Measurements from ENCODE around the gene HPX.

The HPX gene

GRCh38 chr11:6440906-6441358, at the start of gene HPX:
Gene HPX, minus strand, starts transcription at chr11:6440987. Its CDS starts 24 bp downstream, at chr11:6440963.
- no peak for DNase-seq (ENCODE audit: low spot score)

- DNase-seq (ENCODE audit: low spot score) = no peak
Observed at GRCh38 chr11:6489306-6489705, 48.5 kb upstream of the HPX start.

DNA sequence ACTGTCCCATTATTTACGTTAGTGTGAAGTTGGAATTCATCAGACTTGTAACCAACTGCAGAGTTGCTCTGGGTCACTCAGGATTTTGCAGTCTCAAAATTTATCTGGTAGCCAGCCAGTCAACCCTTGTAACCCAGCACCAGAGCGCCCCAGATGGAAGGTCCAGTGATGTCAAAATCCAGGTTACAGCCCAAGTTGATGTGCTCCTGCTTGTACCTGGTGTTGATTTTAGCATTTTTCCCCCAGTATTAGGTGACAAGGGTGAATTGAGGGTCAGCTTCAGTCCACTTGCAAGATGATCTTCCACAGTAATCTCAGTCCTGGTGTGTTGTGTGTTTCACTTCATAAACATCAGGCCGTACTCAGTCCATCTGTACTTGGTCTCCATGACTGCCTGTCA, 48.0 kb upstream of the HPX start:
- no peak for DNase-seq (ENCODE audit: low spot score)

DNA sequence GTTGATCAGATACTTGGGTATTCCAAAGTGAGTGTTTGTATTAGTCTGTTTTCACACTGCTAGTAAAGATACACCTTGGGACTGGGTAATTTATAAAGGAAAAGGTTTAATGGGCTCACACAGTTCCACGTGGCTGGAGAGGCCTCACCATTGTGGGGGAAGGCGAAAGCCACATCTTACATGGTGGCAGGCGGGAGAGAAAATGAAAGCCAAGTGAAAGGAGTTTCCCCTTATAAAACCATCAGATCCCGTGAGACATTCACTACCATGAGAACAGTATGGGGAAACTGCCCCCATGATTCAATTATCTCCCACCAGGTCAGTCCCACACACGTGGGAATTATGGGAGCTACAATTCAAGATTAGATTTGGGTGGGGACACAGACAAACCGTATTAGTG, 47.6 kb upstream of the HPX start:
- no peak for DNase-seq (ENCODE audit: low spot score)

GRCh38 chr11:6486938-6487337, 46.2 kb upstream of the HPX start:
- no peak for DNase-seq (ENCODE audit: low spot score)

DNA sequence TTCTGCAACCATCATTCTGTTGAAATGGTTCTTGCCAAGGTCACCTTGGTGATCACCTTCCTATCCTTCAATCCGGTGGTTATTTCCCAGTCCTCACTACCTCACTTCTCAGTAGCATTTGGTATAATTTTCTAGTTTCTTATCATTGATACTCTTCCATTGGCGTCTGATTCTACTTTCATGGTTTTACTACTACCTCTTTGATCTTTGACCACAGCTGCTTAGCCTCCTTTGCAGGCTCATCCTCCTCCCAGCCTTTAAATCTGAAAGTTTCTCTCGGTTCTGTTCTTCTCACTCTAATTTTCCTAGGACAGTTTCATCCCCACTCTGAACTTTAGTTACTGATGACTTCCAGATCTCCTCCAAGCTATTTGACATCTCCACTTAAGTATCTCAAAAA, 45.5 kb upstream of the HPX start:
- no peak for DNase-seq (ENCODE audit: low spot score)

DNA sequence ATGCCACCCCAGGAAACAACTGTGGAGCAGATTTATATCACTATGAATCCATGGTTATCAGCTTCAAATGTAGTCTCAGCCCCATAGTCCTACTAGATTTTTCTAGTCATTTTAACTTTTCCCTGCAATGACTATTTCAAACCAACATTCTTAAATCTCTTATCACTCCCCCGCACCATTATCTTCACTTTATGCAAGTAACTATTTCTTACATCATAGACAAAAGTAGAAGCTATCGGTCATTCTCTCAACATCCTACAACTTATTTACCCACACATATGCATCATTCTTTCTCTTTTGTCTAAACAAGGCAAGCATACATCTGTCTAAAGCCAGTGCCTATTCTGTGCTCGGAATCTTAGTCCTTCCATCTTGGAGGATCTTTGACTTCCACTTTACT, 44.9 kb upstream of the HPX start:
- DNase-seq (ENCODE audit: low spot score) = no peak

DNA sequence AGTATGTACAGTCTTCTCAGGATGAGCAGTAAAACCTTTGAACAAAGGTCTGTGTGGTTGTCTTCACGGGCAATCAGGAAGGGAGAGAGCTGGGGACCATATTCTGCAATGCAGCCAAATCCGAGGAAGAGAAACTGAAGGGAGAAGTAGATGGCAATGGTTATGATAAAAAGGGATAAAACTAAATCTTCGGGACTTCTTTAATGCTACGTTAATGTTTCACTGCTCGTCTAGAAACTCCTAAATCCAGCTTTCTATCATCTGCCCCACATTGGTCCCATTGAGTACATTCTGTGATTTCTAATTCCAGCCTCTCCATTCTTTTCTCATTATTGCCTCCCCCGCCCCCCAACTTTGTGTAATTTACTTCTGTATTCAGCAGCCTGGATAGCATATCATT, 42.2 kb upstream of the HPX start:
- no peak for DNase-seq (ENCODE audit: low spot score)

- peak; percentile 13 for DNase-seq (ENCODE audit: low spot score)
Observed at GRCh38 chr11:6482441-6482840, 41.7 kb upstream of the HPX start.

DNA sequence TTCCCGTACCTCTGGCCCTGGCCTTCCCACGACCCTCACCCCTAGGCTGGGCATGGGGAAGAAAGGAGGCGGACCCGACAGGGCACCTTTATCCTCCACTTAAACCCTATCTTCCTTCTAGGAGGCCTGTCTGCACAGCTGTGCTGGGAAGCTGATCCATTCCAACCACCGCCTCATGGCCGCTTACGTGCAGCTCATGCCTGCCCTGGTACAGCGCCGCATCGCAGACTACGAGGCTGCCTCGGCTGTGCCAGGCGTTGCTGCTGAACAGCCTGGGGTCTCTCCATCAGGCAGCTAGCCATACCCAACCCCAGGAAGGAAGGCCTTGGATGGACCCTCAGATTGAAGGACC, 41.1 kb upstream of the HPX start:
- DNase-seq (ENCODE audit: low spot score) = no peak

DNA sequence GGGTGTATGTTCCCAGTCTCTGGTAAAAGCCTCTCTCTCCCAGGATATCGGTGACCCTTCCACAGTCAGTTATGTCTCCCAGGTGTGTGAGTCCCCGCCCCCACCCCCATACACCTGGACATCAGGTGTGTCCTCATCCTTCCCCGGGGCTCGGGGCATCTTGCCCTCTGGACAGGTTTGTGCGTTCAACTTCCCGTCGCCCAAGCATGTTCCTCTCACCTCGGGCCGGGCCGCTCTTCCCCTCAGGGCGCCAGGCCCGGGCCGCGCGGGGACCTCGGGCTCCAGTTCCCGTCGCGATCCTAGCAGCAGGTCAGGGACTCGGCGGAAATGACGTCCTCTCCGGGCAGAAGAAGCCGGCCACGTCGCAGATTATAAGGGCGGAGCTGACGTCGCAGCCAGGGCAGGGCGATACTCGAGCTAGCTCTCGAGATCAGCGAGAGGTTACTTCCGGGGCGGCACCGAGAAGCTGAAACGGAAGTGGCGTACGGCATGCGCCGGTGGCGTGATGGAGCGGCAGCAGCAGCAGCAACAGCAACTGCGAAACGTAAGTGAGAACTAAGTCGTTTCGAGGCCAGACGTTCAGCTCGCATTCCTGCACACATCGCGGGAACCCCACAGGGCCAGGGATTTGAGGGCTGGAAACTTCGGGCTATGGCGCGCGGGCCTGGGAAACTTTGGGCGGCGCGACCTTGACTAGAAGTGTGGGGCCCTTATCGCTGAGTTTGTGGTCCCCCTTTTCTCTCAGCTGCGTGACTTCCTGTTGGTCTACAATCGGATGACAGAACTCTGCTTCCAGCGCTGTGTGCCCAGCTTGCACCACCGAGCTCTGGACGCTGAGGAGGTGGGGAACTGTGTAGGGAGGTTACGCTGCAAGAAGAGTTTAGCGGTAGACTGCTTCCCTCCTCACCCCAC, 40.5 kb upstream of the HPX start, which contains the start of the genes ARFIP2 and TIMM10B:
TSS of gene ARFIP2 (minus strand) at position 320 of the 912 bp plus-strand sequence. CDS start 910 bp downstream, outside the sequence.
TSS of gene TIMM10B (plus strand) at position 490 of the 912 bp plus-strand sequence. CDS start at position 506, 16 bp downstream.
- DNase-seq (ENCODE audit: low spot score) = peak; percentile 99

DNA sequence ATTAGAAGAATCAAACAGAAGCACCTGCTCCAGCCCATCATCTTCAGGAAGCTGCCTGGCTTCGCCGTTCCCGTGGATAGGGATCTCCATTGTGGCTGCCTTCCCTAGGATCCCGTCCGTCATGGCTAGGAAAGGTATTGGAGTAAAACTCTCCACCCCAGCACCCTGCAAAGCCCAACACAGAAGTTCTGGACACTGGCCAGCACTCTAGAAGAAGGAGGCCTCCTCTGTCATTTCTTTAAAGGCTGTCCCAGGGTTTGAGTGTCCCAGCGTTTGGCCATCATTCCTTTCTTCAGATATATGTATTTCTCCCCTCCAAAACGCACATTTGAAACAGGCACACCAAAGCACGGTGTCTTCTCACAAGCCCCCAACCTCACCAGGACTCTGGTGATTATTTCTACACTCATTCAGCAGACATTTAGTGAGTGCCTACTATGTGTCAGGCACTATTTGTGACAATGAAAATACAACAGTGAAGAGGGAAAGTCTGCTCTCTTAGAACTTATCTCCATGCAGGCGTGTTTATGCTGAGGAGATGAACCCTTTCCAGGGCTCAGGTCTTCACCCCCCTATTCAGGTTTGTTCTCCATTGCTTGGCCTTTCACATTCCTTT, 39.6 kb upstream of the HPX start:
- DNase-seq (ENCODE audit: low spot score) = peak; percentile 15

DNA sequence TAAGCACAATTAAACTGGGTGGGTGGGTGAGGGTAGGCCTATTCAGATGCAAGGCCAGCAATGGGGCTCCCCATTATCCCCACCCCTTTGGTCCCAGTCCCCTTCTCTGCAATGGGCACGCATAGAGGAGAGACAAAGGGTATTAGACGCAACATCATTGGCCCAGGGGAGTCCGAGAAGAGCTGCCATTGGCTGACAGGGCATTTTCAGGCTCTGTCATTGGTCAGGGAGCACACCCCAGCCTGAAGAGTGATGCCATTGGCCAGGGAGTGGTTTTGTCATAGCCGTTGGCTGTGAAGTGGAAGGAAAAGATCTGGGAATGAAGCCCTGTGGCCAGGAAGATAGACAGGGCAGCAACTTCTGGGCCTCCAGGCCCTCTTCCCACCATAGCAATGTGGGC, 35.8 kb upstream of the HPX start:
- DNase-seq (ENCODE audit: low spot score) = no peak

DNA sequence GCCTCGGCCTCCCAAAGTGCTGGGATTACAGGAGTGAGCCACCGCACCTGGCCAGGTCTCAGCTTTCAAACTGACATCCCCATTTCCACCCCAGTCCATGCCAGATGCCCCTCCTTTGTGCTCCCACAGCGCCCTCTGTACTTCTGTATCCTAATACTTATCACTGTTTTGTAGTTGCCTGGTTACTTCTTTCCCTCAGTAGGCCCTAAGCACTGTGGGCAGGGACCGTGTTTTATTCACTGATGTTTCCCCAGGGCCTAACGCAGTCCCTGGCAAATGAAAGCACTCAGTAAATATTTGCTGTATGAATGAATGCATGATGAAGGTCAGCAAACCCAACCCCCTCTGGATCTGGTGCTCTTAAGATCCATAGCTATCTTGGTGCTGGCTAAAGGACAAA, 35.1 kb upstream of the HPX start:
- DNase-seq (ENCODE audit: low spot score) = no peak

DNA sequence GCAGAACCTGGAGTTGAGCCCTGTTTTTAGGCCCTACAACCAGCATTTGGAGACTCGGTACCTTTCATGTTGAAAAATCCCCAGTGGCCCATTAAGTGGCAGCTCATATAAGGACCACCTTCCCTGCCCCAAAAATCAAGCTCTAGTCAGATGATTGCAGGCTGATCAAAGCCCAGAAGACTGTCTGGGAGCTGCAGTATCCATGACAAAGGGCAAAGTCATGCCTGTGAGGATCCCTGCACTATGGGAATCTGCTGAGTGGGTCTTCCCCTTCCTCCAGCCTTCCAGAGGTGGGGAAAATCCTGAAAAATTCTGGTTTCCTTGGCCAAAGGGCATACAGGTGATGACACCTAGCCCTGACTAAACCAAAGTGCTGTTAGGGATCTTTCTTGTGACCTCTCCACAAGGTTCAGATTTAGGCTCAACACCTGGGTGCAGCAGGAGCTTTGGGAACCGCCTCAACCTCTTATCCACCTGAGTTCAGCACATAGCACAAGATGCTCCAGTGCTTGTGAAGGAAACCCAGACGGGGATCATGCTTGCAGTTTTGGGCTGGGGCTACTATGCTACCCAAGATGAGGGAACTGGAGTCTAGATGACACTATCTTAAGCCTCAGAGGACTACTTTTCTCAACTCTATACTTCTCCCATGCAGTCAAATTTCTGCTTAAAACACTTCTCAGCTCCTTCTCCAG, 34.2 kb upstream of the HPX start:
- DNase-seq (ENCODE audit: low spot score) = no peak

- no peak for DNase-seq (ENCODE audit: low spot score)
Observed at GRCh38 chr11:6474413-6474792, 33.6 kb upstream of the HPX start.

GRCh38 chr11:6473451-6474412, 32.9 kb upstream of the HPX start, which contains the start of gene TRIM3:
Gene TRIM3, minus strand, starts transcription at chr11:6473941. Its CDS starts 8,246 bp downstream, at chr11:6465695.
- peak; percentile 68 for DNase-seq (ENCODE audit: low spot score)

- DNase-seq (ENCODE audit: low spot score) = no peak
Observed at GRCh38 chr11:6472934-6473333, 32.1 kb upstream of the HPX start.

DNA sequence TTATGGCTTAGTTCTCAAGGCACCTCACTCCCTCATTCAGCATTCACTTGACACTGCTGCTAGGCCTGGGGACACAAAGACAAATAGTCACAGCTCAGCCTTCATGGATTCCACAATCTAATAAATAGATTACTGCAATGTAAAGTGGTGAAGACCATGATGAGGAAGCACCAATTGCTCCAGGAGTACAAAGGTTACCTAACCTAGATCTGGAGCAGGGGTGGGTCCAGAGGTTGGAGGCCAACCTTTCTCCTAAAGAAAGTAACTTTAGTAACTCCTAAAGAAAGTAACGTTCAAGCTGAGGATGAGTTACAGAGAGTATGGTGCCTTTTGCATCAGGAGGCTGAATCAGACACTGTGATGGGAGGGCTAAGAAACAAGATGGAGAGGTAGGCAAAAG, 28.8 kb upstream of the HPX start:
- DNase-seq (ENCODE audit: low spot score) = no peak

- DNase-seq (ENCODE audit: low spot score) = no peak
Observed at GRCh38 chr11:6468712-6469495, 28.1 kb upstream of the HPX start.

DNA sequence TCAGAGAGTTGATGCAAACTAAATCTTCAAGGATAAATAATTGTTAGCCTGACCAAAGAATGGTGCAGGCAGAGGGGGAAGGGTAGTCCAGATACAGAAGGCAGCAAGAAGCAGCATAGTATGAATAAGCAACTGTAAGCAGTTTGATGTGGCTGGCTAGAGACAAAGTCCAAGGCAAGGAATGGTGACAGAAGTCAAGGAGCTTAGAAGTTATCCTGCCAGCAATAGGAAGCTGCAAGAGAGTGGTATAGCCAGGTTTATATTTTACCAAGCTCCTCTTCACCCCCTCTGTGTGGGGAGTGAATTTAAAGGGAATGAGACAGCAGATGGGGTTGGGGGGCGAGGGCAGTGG, 18.3 kb upstream of the HPX start:
- no peak for DNase-seq (ENCODE audit: low spot score)
